AG04450 (cell line): ENCODE results near the gene CCDC86. TPM values are rescaled to one million over a fixed set of nuclear protein-coding genes. Genes with fewer than 3 reads are reported as not detected.

Source experiments
- CTCF ChIA-PET: fragments of 300-600, 350-600 bp; formaldehyde crosslinking; extraction: SDS; loops from one replicate; lab custom pipeline; 2022; ENCODE audit warnings: antibody characterized with exemption, inconsistent platforms; lab: Charles Lee
- POLR2A ChIA-PET: fragments of 350-600 bp; formaldehyde crosslinking; extraction: SDS; loops from one replicate; lab custom pipeline; 2021; ENCODE audit warnings: antibody characterized with exemption, inconsistent platforms; lab: Yijun Ruan, JAX
- DNase-seq: peaks from one replicate; pipeline ENCODE4 v3.0.0-alpha.2; 2011; ENCODE audit warnings: low read depth, low spot score
- H3K27ac ChIP-seq: one replicate; pipeline ENCODE4 v1.5.1; 2012; ENCODE audit warnings: low read depth, low read length, control low read depth
- H3K27me3 ChIP-seq: one replicate; pipeline ENCODE4 v1.6.0; 2012; ENCODE audit warnings: low read length; ENCODE audit not compliant: control insufficient read depth, insufficient read depth
- H3K4me3 ChIP-seq: 2 replicates; pipeline ENCODE4 v1.5.1; 2011; ENCODE audit warnings: mild to moderate bottlenecking, low read depth, low read length, control low read depth
- H3K9me3 ChIP-seq: 2 replicates; pipeline ENCODE4 v1.5.1; 2012; ENCODE audit warnings: low read length; ENCODE audit not compliant: control insufficient read depth, insufficient read depth
- polyA plus RNA-seq: library from polyadenylated mRNA; depleted of rRNA; stranded (reverse); fragments of >200 nt; gene quantifications from 2 replicates; pipeline ENCODE4 v1.2.3, GENCODE V29; 2011
- TF ChIP-seq, protein P1 (sequence below): IDR thresholded peaks from 2 replicates; pipeline ENCODE4 v1.5.1; 2011; ENCODE audit warnings: low read depth, low read length, control low read depth, inconsistent platforms

The CCDC86 gene
- polyA plus RNA-seq, 1 experiment, result 15.2 TPM

DNA sequence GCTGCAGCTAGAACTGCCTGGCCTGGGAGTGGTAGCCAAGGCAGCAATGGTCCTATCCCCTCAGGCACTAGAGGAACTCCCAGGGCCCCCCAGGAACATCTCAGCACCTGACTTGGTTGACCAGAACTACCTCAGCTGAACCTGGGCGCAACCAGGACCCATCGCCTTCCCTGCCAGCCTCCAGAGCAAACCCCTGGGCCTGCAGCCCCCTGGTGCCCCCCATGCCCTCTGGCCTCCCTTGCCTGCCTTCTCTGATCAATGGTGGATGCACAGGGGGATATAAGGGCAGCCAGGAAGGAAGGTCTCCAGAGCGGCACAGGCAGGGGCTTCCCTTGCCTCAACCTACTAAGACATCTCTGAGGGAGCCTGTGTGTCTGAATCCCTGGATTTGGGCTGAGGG, 43.3 kb upstream of the CCDC86 start:
- peaks cover 6% of the 10 kb centered on the region for H3K27me3 ChIP-seq
- TF ChIP-seq, protein P1, sequence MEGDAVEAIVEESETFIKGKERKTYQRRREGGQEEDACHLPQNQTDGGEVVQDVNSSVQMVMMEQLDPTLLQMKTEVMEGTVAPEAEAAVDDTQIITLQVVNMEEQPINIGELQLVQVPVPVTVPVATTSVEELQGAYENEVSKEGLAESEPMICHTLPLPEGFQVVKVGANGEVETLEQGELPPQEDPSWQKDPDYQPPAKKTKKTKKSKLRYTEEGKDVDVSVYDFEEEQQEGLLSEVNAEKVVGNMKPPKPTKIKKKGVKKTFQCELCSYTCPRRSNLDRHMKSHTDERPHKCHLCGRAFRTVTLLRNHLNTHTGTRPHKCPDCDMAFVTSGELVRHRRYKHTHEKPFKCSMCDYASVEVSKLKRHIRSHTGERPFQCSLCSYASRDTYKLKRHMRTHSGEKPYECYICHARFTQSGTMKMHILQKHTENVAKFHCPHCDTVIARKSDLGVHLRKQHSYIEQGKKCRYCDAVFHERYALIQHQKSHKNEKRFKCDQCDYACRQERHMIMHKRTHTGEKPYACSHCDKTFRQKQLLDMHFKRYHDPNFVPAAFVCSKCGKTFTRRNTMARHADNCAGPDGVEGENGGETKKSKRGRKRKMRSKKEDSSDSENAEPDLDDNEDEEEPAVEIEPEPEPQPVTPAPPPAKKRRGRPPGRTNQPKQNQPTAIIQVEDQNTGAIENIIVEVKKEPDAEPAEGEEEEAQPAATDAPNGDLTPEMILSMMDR, result no peak
- CTCF ChIA-PET, result no interaction called here

DNA sequence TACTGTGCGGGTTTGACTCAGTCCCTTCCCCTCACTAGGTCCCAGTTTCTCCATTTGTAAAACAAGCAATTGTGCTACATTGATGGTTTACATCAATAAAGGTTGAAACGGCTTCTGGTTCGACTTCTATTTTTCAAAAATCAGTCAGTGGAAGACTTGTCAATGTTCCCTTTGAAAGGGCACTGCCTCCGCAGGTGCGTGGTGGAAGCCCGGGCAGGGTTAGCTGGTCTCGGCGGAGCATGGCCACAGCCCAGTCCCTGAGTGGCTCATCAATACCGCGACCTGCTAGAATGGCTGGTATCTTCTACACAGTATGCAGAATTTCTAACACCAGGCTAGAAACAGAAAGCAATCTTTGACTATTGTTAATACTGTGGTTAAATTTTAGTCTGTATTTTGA, 40.7 kb upstream of the CCDC86 start:
- H3K27ac ChIP-seq, result no peak overlapping the region
- no peak for DNase-seq
- H3K27me3 ChIP-seq, result peaks cover 9% of the 10 kb centered on the region
- H3K9me3 ChIP-seq, result no peaks in the 10 kb centered on the region
- ChIA-PET CTCF (interaction anchor here (1.3 kb wide), 1 partner anchor 86 kb away, joined by 3 read pairs; no protein-coding TSS in a partner anchor), POLR2A (no interaction called here)
- no peak overlapping the region for H3K4me3 ChIP-seq
- TF ChIP-seq, protein P1, result no peak

More for the DNA sequence above, 43.3 kb upstream of the CCDC86 start:
- POLR2A ChIA-PET, result no interaction called here
- Histone ChIP-seq H3K27ac (no peak overlapping the region), H3K4me3 (no peak overlapping the region), H3K9me3 (no peaks in the 10 kb centered on the region)
- DNase-seq, result no peak

GRCh38 chr11:60803273-60803936, 38.5 kb upstream of the CCDC86 start:
- ChIA-PET CTCF (interaction anchor here (1.0 to 1.5 kb wide), 3 partner anchors 28 to 96 kb away, joined by 3 to 6 read pairs (median 4); no protein-coding TSS in a partner anchor), POLR2A (no interaction called here)
- Histone ChIP-seq H3K4me3 (no peak overlapping the region), H3K9me3 (no peaks in the 10 kb centered on the region), H3K27ac (no peak overlapping the region), H3K27me3 (peaks cover 9% of the 10 kb centered on the region)
- no peak for DNase-seq
- TF ChIP-seq, protein P1, result no peak

GRCh38 chr11:60809249-60809648, 32.7 kb upstream of the CCDC86 start:
- ChIA-PET POLR2A (no interaction called here), CTCF (no interaction called here)
- TF ChIP-seq, protein P1, result no peak
- DNase-seq, result no peak
- H3K27me3 ChIP-seq, result peaks cover 3% of the 10 kb centered on the region
- H3K4me3 ChIP-seq, result no peak overlapping the region
- H3K27ac ChIP-seq, result no peak overlapping the region
- no peaks in the 10 kb centered on the region for H3K9me3 ChIP-seq

DNA sequence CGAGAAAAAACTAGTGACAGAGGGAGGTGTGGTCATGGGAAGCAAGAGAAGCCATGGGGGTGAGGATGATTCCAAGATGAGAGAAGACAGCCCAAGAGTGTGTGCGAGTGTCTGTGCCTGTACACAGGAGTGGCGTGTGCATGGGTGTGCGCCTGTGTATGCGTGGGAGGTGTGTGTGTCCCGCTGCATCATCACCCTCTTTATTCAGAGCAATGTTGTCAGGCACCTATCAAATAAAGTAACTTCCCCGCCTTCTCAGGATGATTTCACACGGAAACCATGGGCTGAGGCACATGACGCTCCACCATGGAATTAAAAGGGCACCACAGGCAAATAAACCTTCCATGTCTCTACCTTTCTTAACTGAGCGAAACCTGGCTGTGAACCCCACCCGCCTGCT, 32.2 kb upstream of the CCDC86 start:
- no peak for DNase-seq
- ChIA-PET POLR2A (no interaction called here), CTCF (no interaction called here)
- Histone ChIP-seq H3K27ac (no peak overlapping the region), H3K27me3 (peaks cover 3% of the 10 kb centered on the region), H3K9me3 (no peaks in the 10 kb centered on the region), H3K4me3 (no peak overlapping the region)
- TF ChIP-seq, protein P1, result no peak
